Parathyroid adenoma (tissue), 2 donors: ENCODE data around the gene GNAI3.
A peak's percentile ranks its signal among the peaks of the same experiment; 100 is the strongest.

ENCODE experiments used
- H2AFZ ChIP-seq: fragments of 300-600 bp; sonication (generic); one replicate; pipeline ENCODE4 v1.7.0; 2017; ENCODE audit warnings: antibody characterized with exemption, mild to moderate bottlenecking
- H3K27ac ChIP-seq: fragments of 300-600 bp; sonication (generic); one replicate; pipeline ENCODE4 v1.7.0; 2017
- H3K27me3 ChIP-seq: fragments of 300-600 bp; sonication (generic); one replicate; pipeline ENCODE4 v1.7.0; 2017; ENCODE audit warnings: low read length; ENCODE audit not compliant: control insufficient read depth, insufficient read depth
- H3K36me3 ChIP-seq: fragments of 300-600 bp; sonication (generic); one replicate; pipeline ENCODE4 v1.7.0; 2017; ENCODE audit warnings: low read length; ENCODE audit not compliant: control insufficient read depth, insufficient read depth
- H3K4me1 ChIP-seq: fragments of 300-600 bp; sonication (generic); one replicate; pipeline ENCODE4 v1.7.0; 2017; ENCODE audit warnings: control low read depth
- H3K4me2 ChIP-seq: fragments of 300-600 bp; sonication (generic); one replicate; pipeline ENCODE4 v1.7.0; 2017; ENCODE audit warnings: low read length
- H3K4me3 ChIP-seq: fragments of 300-600 bp; sonication (generic); one replicate; pipeline ENCODE4 v1.7.0; 2017; ENCODE audit warnings: low read depth, low read length
- H3K79me2 ChIP-seq: fragments of 300-600 bp; sonication (generic); one replicate; pipeline ENCODE4 v1.7.0; 2017; ENCODE audit warnings: control low read depth
- H3K9ac ChIP-seq: fragments of 300-600 bp; sonication (generic); one replicate; pipeline ENCODE4 v1.7.0; 2017; ENCODE audit warnings: mild to moderate bottlenecking
- H3K9me3 ChIP-seq: fragments of 300-600 bp; sonication (generic); one replicate; pipeline ENCODE4 v1.7.0; 2017; ENCODE audit warnings: low read length; ENCODE audit not compliant: control insufficient read depth
- CTCF ChIP-seq: fragments of 300-600 bp; sonication (generic); IDR thresholded peaks from one replicate; pipeline ENCODE4 v1.7.0; 2017; ENCODE audit warnings: antibody characterized with exemption, mild to moderate bottlenecking
- donor health status: primary hyperparathyroidism.

Gene GNAI3

GRCh38 chr1:109618661-109619575, 70.5 kb downstream of the GNAI3 start:
- H3K79me2 ChIP-seq, result no peaks in the 10 kb centered on the region
- H3K9me3 ChIP-seq, result no peaks in the 10 kb centered on the region
- H3K4me3 ChIP-seq, result peak overlapping the region; percentile 89
- H3K27ac ChIP-seq, result peak overlapping the region; percentile 32
- H3K36me3 ChIP-seq, result no peaks in the 10 kb centered on the region
- no peaks in the 10 kb centered on the region for H3K4me1 ChIP-seq
- H3K9ac ChIP-seq, result no peak overlapping the region
- H3K4me2 ChIP-seq, result peak overlapping the region; percentile 100
- H2AFZ ChIP-seq, result peak overlapping the region; percentile 83
- TF ChIP-seq CTCF, result no peak
- no peaks in the 10 kb centered on the region for H3K27me3 ChIP-seq

- TF ChIP-seq CTCF, result no peak
- H3K4me3 ChIP-seq, result peak within 1 kb of the TSS; percentile 89
- no peaks in the 10 kb centered on the region for H3K79me2 ChIP-seq
- H3K9ac ChIP-seq, result no peak within 1 kb of the TSS
- no peaks in the 10 kb centered on the region for H3K9me3 ChIP-seq
- peak within 1 kb of the TSS; percentile 83 for H2AFZ ChIP-seq
- H3K27ac ChIP-seq, result peak within 1 kb of the TSS; percentile 74
- H3K4me1 ChIP-seq, result no peaks in the 10 kb centered on the region
- peak within 1 kb of the TSS; percentile 100 for H3K4me2 ChIP-seq
- no peaks in the 10 kb centered on the region for H3K27me3 ChIP-seq
- no peaks in the 10 kb centered on the region for H3K36me3 ChIP-seq
Measured at GRCh38 chr1:109619576-109620400, 71.4 kb downstream of the GNAI3 start, which contains the start of the genes AMPD2 and GNAT2. TSS of gene AMPD2 (plus strand) at chr1:109619837. CDS start at chr1:109621176, 1,339 bp downstream. TSS of gene GNAT2 (minus strand) at chr1:109619616. CDS start at chr1:109612870, 6,746 bp downstream.

GRCh38 chr1:109620401-109620791, 72.0 kb downstream of the GNAI3 start:
- H3K27me3 ChIP-seq, result no peaks in the 10 kb centered on the region
- H3K9me3 ChIP-seq, result no peaks in the 10 kb centered on the region
- TF ChIP-seq CTCF, result no peak
- H3K4me3 ChIP-seq, result peak overlapping the region; percentile 89
- no peaks in the 10 kb centered on the region for H3K36me3 ChIP-seq
- H3K27ac ChIP-seq, result peak overlapping the region; percentile 74
- peak overlapping the region; percentile 83 for H2AFZ ChIP-seq
- no peaks in the 10 kb centered on the region for H3K4me1 ChIP-seq
- no peaks in the 10 kb centered on the region for H3K79me2 ChIP-seq
- H3K4me2 ChIP-seq, result peak overlapping the region; percentile 100
- no peak overlapping the region for H3K9ac ChIP-seq

- peak overlapping the region; percentile 83 for H2AFZ ChIP-seq
- peak overlapping the region; percentile 89 for H3K4me3 ChIP-seq
- H3K4me2 ChIP-seq, result peak overlapping the region; percentile 100
- no peaks in the 10 kb centered on the region for H3K36me3 ChIP-seq
- H3K9me3 ChIP-seq, result no peaks in the 10 kb centered on the region
- no peak for TF ChIP-seq CTCF
- no peaks in the 10 kb centered on the region for H3K79me2 ChIP-seq
- peak overlapping the region; percentile 74 for H3K27ac ChIP-seq
- H3K27me3 ChIP-seq, result no peaks in the 10 kb centered on the region
- no peaks in the 10 kb centered on the region for H3K4me1 ChIP-seq
- H3K9ac ChIP-seq, result no peak overlapping the region
Measured at GRCh38 chr1:109620841-109621286, 72.4 kb downstream of the GNAI3 start.
